ENCODE results near the gene MUC5B. TPM values are rescaled to one million over a fixed set of nuclear protein-coding genes. Genes with fewer than 3 reads are reported as not detected.
"Not testable (repeated sequence)": the region's sequence is repeated elsewhere in the genome, so short reads cannot be mapped to it uniquely, and the experiment has no call there.

The MUC5B gene
- total RNA-seq, 2 experiments from 2014 or later: not detected

DNA sequence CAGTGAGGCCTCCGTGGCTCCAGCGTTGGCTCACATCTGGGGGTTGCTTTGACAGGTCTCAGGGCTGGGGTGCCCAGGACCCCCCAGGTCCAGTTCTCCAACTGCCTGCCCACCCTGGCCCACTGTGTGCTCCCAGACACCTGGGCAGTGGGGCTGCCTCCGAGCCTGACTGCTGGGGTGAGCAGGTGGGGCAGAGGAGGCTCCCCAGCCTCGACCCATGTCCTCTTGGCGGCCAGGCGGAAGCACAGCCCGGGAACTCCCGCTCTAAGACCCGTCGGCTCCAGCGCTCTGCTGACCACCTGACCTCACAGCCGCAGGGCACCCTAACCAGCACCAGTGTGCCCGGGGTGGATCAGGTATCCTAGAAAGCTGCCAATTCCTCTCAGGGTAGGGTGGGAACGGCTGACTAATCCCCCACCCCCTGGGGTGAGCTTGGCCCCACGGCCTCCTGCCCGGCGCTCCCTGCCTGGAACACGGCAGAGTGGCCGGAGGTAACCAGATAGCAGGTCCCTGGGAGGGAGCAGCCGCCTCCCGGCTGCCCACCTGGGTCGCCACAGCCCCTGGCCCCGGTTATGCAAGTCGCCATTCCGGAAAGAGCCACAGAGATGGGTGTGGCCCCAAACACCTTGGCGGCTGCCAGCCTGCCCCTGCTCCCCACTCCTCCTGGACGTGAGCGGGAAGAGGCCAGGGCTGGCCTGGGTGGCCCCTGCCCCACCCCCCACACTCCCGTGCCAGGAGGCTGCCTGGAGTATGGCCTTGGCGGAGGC lies 19.2 kb upstream of the MUC5B start:
- no peaks in the 10 kb centered on the region for H3K27me3 Mint-ChIP-seq
- ATAC-seq (no peak), DNase-seq (no peak)
- H3K4me3 Mint-ChIP-seq: no peak overlapping the region
- H3K9me3 Mint-ChIP-seq (ENCODE audit: low read depth): no peaks in the 10 kb centered on the region
- no peak overlapping the region for H3K27ac Mint-ChIP-seq
- no peaks in the 10 kb centered on the region for H3K4me1 Mint-ChIP-seq
- no peaks in the 10 kb centered on the region for H3K36me3 Mint-ChIP-seq
- CTCF ChIA-PET: interaction anchor here (1.0 to 3.6 kb wide), 2 partner anchors 311 to 371 kb away, joined by 5 to 24 read pairs; no protein-coding TSS in a partner anchor

DNA sequence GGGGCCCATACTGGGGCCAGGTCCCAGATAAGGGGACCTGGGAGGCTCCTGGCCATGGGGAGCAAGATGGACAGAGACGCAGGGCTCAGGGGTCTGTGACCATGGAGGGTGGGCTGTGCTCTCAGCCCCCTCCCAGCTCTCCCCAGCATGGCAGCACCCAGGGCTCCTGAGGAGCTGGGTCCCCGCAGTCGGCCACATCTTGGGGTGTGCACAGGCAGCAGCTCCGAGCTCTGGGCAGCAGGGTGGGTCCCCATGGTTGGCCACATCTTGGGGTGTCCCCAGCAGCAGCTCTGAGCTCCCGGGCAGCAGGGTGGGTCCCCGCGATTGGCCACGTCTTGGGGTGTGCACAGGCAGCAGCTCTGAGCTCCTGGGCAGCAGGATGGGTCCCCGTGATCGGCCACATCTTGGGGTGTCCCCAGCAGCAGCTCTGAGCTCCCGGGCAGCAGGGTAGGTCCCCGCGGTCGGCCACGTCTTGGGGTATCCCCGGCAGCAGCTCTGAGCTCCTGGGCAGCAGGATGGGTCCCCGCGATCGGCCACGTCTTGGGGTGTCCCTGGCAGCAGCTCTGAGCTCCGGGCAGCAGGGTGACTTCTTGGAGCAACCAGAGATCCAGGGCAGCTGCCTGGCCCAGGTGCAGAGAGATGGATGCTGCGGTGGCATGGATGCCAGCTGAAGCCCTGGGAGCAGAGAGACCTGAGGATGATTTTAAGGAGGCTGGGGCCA lies 18.3 kb upstream of the MUC5B start:
- H3K9me3 Mint-ChIP-seq (ENCODE audit: low read depth): no peaks in the 10 kb centered on the region
- no peaks in the 10 kb centered on the region for H3K4me1 Mint-ChIP-seq
- no peaks in the 10 kb centered on the region for H3K27me3 Mint-ChIP-seq
- no peak overlapping the region for H3K4me3 Mint-ChIP-seq
- no peak overlapping the region for H3K27ac Mint-ChIP-seq
- no peaks in the 10 kb centered on the region for H3K36me3 Mint-ChIP-seq
- ATAC-seq (no peak), DNase-seq (no peak)
- CTCF ChIA-PET: interaction anchor here (1.0 to 3.6 kb wide), 2 partner anchors 20 to 370 kb away, joined by 3 to 24 read pairs; no protein-coding TSS in a partner anchor

DNA sequence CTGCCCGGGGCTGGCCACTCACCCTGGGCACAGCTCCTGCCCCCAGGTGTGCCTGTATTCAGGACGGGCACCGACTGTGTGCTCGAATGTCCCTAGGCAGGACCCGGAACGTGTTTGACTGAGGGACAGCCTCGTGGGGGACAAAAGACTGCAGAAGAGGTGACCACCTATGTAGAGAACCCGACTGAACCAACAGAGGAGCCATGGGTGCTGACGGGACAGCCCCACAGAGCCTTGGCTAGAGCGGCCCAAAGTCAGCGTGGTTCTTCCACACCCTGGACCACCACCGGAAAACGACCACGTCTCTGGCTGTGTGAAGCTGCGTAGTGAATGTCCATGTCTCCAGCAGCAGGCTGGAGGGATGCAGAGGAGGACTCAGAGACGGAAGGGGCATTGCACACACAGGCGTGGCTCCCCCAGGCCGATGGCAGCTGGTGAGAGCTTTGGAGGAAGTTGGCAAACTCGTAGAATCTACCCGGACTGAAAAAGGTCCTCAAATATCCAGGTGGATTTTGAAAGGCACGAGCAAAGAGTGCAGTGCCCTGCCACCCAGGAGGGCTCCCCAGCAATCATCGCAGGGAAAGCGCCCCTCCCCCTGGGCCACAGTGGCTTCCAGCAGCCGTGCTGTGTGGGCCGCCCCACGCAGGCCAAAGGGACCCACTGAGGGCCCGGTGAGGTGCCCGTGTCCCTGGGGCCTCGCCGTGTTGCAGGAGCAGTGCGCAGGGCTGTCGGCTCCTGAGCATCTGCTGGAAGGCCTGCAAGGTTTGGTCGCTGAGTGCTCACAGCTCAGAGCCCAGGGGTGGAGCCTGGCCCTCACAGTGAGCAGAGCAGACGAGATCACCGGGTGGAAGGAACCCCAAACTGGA lies 17.5 kb upstream of the MUC5B start:
- Mint-ChIP-seq H3K36me3 (no peaks in the 10 kb centered on the region), H3K27ac (no peak overlapping the region), H3K27me3 (no peaks in the 10 kb centered on the region), H3K9me3 (ENCODE audit: low read depth) (no peaks in the 10 kb centered on the region), H3K4me1 (no peaks in the 10 kb centered on the region), H3K4me3 (no peak overlapping the region)
- ATAC-seq (no peak), DNase-seq (no peak)
- CTCF ChIA-PET: interaction anchor here (1.0 to 3.6 kb wide), 2 partner anchors 19 to 369 kb away, joined by 3 to 24 read pairs; no protein-coding TSS in a partner anchor

DNA sequence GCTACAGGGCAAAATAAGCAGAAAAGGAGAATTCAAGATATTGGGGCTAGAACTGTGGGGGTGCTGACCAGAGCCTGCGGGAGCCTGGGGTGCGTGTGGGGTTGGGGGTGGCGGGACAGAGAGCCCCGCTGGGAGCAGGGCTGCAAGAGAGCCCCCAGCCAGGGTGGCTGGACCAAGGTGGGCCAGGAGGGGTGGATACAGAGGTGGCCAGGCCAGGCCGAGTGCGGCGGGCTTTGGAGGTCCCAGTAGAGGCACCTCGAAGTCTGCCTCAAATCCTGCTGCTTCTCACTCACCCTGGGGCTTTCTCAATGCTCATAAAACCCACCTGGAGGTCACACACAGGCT lies 16.9 kb upstream of the MUC5B start:
- ATAC-seq (no peak), DNase-seq (no peak)
- Mint-ChIP-seq H3K27me3 (peaks cover 1% of the 10 kb centered on the region), H3K27ac (no peak overlapping the region), H3K4me1 (no peaks in the 10 kb centered on the region), H3K9me3 (ENCODE audit: low read depth) (no peaks in the 10 kb centered on the region), H3K4me3 (no peak overlapping the region), H3K36me3 (no peaks in the 10 kb centered on the region)
- CTCF ChIA-PET: no interaction called here

DNA sequence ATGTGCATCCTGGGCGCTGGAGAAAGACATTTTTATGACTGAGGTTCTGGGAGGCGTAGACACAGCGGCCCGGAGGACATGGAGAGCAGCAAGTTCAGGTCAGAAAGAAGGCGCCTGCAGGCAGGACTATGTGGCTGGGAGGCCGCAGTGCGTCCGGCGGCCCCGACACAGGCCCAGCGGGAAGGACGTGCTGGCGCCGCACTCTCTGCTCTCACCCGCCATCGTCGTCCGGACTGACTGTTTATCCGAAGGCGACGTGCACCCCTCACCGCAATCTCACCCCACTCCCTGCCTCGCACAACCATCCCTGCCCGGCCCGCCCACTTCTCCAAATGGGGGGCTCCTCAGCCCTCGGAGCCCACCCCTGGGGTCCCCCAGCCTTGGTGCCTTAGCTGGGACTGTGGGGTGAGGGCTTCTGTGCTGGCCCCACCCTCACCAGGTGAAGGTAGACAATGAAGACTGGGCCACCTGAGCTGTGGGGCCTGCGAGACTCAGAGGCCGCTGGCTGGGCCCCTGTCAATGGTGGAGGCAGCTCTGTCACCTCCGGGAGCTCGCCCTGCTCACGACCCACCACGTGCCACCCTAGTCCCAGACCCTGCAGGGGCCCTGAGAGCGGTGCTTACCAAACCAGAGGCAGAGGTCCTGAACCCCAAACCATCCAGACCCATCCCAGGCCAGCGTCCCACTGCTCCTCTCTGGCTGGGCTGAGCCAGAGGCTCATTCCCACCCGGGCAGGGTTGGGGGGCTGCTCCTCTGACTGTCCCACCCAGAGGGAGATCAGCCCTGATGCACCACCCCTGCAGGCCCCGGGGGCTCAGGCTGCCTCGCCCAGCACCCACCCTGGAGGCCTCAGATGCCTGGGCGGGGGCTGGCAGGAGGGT lies 16.2 kb upstream of the MUC5B start:
- Mint-ChIP-seq H3K4me1 (no peaks in the 10 kb centered on the region), H3K27ac (no peak overlapping the region), H3K27me3 (peaks cover 8% of the 10 kb centered on the region), H3K36me3 (peaks cover 2% of the 10 kb centered on the region), H3K9me3 (ENCODE audit: low read depth) (peaks cover 3% of the 10 kb centered on the region), H3K4me3 (no peak overlapping the region)
- no peak for ATAC-seq
- CTCF ChIA-PET: interaction anchor here (1.2 to 1.5 kb wide), 2 partner anchors 308 to 368 kb away, joined by 3 read pairs; no protein-coding TSS in a partner anchor
- no peak for DNase-seq

DNA sequence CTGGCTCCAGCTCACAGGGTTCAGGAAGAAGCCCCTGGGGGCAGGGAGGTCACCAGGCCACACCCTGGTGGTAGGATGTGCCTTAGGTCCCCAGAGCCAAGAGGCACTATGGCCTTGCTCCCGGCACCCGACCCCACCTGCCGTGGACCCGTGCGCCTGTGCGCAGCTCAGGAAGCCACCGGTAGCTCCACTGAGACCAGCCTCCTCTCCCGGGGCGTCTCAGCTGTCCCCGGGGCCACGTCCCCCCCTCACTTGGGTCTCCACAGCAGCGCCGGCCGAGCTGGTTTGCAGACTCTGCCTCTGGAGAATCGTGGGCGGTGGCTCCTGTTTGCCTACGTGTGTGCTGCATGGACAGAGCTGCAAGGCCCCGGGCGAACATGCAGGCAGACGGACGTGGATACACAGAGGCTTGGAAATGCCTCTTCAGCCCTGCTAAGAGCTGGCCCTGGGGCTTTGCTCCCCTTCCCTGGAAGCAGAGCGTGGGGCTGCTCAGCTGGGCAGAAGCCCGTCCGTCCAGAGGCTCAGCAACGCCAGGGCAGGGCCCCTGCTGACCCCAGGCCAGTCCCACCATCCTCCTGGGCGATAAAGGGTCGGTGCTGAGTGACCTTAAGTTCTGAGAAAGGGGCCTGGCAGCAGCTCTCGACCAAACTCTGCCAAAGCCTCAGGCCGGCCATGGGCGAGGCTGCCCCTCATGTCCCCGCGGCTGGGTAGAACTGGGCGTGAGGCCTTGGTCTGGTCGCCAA lies 15.3 kb upstream of the MUC5B start:
- Mint-ChIP-seq H3K27ac (no peak overlapping the region), H3K27me3 (peaks cover 17% of the 10 kb centered on the region), H3K4me3 (no peak overlapping the region), H3K9me3 (ENCODE audit: low read depth) (peaks cover 7% of the 10 kb centered on the region), H3K36me3 (peaks cover 2% of the 10 kb centered on the region), H3K4me1 (no peaks in the 10 kb centered on the region)
- ATAC-seq (no peak), DNase-seq (no peak)
- CTCF ChIA-PET: interaction anchor here (1.2 to 1.5 kb wide), 2 partner anchors 308 to 367 kb away, joined by 3 read pairs; no protein-coding TSS in a partner anchor

DNA sequence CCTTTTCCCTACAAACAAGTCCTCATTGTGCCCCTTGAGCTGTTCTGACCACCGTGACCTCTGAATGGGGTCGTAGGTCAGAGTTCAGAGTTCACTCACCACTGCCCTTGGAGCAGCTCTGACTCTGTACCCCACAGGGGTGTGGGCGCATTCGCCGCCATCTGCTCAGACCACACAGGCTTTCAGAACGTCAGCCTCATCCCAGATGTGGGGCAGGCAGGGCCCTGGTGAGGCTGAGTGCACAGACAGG lies 14.8 kb upstream of the MUC5B start:
- peaks cover 7% of the 10 kb centered on the region for H3K9me3 Mint-ChIP-seq (ENCODE audit: low read depth)
- DNase-seq: no peak
- H3K27me3 Mint-ChIP-seq: peaks cover 17% of the 10 kb centered on the region
- no peak for ATAC-seq
- H3K4me3 Mint-ChIP-seq: no peak overlapping the region
- H3K4me1 Mint-ChIP-seq: no peaks in the 10 kb centered on the region
- peaks cover 2% of the 10 kb centered on the region for H3K36me3 Mint-ChIP-seq
- no peak overlapping the region for H3K27ac Mint-ChIP-seq
- CTCF ChIA-PET: interaction anchor here (1.2 to 1.5 kb wide), 2 partner anchors 307 to 367 kb away, joined by 3 read pairs; no protein-coding TSS in a partner anchor

DNA sequence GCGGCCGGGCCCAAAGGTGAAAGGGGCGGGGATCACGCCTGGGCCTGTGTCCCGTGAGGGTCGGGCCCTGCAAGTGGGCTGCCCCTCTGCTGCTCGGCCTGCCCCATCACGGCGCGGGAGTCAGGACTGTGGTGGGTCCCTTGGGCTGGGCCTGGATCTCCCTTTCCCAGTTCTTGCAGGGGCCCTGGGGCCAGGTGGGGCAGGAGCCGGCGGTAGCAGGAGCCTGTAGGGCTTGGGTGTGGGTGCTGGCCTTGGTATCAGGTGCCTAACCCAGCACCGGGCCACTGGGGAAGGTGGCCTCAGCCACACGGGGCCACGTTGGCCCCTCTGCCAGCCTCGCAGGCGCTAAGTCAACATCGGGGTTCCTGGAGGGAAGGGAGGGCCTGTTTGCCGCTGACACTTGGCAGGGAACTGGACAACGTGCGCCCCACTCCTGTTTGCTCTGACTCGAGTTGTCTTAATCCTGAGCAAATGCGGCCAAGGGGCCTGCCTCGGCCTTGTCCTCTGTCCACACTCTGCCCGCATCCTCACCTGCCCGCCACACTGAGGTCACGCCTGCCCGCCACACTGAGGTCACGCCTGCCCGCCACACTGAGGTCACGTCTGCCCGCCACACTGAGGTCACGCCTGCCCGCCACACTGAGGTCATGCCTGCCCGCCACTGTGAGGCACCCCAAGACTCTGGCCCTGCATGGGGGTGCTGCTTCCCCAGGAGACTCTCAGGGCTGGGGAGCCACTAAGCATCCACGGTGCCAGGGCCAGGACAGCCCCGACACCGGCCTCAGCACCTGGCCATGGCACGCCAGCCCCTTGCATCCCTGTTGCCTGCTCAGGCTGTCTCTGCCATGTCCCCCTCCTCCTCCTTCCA lies 14.2 kb upstream of the MUC5B start:
- no peak overlapping the region for H3K27ac Mint-ChIP-seq
- DNase-seq (no peak), ATAC-seq (no peak)
- peaks cover 7% of the 10 kb centered on the region for H3K9me3 Mint-ChIP-seq (ENCODE audit: low read depth)
- no peak overlapping the region for H3K4me3 Mint-ChIP-seq
- peaks cover 17% of the 10 kb centered on the region for H3K27me3 Mint-ChIP-seq
- CTCF ChIA-PET: interaction anchor here (1.5 kb wide), 1 partner anchor 366 kb away, joined by 3 read pairs; no protein-coding TSS in a partner anchor
- H3K36me3 Mint-ChIP-seq: peaks cover 2% of the 10 kb centered on the region
- no peaks in the 10 kb centered on the region for H3K4me1 Mint-ChIP-seq

DNA sequence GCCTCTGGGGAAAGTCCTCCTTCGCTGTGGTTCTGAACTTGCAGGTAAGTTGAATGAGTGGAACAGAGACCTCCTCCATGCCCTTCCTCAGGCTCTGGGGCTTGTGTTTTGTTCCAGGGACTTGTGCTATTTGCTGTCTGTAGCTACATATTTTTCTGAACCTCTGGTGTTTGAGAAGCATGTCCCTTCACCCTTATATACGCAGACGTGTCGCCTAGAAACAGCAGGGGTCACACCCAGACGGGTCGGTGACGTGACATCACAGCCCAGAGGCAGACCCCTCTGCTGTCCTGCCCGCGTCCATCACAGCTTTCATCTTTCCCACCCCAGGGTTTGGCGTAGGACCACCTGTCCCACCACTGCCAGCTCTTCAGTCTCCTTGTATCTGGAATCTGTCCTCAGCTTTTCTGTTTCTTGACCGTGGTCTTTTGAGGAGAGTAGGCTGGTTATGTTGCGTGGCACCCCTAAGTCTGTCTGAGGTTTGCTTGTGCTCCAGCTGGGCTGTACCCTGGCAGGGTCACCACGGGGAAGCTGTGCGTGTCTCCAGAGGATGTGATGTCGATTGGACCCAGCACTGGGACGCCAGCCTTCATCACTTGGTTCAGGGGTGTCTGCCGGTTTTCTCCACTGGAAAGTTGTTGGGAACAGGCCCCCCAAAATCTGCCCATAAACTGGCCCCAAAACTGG lies 13.4 kb upstream of the MUC5B start:
- Mint-ChIP-seq H3K36me3 (peaks cover 2% of the 10 kb centered on the region), H3K9me3 (ENCODE audit: low read depth) (peaks cover 7% of the 10 kb centered on the region), H3K27ac (no peak overlapping the region), H3K4me1 (no peaks in the 10 kb centered on the region), H3K27me3 (peaks cover 20% of the 10 kb centered on the region), H3K4me3 (no peak overlapping the region)
- no peak for ATAC-seq
- CTCF ChIA-PET: no interaction called here
- no peak for DNase-seq

DNA sequence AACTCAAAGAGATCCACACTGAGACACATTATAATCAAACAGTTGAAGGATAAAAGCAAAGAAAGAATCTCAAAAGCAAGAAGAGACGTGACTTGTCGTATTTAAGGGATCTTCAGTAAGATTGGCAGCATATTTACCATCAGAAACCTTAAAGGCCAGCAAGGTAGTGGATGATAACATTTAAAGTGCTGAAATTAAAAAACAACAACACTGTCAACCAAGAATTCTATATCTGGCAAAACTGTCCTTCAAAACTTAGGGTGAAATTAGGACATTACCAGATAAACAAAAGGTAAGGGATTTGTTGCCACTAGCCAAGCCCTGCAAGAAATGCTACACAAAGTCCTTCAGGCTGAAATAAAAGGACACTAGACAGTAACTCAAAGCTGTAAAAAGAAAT lies 11.0 kb upstream of the MUC5B start:
- CTCF ChIA-PET: no interaction called here
- Mint-ChIP-seq H3K4me3 (no peak overlapping the region), H3K4me1 (no peaks in the 10 kb centered on the region), H3K27ac (no peak overlapping the region), H3K27me3 (peaks cover 20% of the 10 kb centered on the region), H3K9me3 (ENCODE audit: low read depth) (peaks cover 7% of the 10 kb centered on the region), H3K36me3 (peaks cover 2% of the 10 kb centered on the region)
- ATAC-seq (no peak), DNase-seq (no peak)

DNA sequence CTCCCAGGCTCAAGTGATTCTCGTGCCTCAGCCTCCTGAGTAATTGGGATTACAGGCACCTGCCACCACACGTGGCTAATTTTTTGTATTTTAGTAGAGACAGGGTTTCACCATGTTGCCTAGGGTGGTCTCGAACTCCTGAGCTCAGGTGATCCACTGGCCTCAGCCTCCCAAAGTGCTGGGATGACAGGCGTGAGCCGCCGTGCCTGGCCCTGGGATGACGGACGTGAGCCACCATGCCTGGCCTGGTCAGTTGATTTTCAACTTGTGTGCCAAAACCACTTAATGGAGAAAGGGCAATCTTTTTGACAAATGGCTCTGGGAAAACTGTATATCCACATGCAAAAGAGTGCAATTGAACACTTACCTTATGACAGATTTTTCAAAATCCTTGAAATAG lies 7.0 kb upstream of the MUC5B start:
- ATAC-seq; H3K27ac Mint-ChIP-seq; H3K4me1 Mint-ChIP-seq; H3K4me3 Mint-ChIP-seq; DNase-seq; H3K9me3 Mint-ChIP-seq (ENCODE audit: low read depth); H3K36me3 Mint-ChIP-seq: not testable (repeated sequence)
- CTCF ChIA-PET: interaction anchor here (0.7 kb wide), 1 partner anchor 625 kb away, joined by 4 read pairs; no protein-coding TSS in a partner anchor
- peaks cover 19% of the 10 kb centered on the region for H3K27me3 Mint-ChIP-seq

Data from activated CD8-positive, alpha-beta memory T cell treated with anti-CD3 and anti-CD28 coated beads, Interleukin-2, amount 10 ng/mL, durations not matched to agents 7 days and 5 days (primary cell).